A673 (cell line): ENCODE data around the gene SZRD1. TPM values are rescaled to one million over a fixed set of nuclear protein-coding genes. Genes with fewer than 3 reads are reported as not detected.
A peak's percentile ranks its signal among the peaks of the same experiment; 100 is the strongest.

ENCODE experiments used
- BruUV-seq: library from RNA; stranded (reverse); fragments of 400-500 nt; replicated peaks from 2 replicates; lab custom pipeline; 2021; lab: Mats Ljungman, UMichigan
- CTCF ChIA-PET: fragments of 300-600 bp; sonication (Branson Sonifier 250); formaldehyde crosslinking; loops from one replicate; lab custom pipeline; 2022; ENCODE audit warnings: antibody characterized with exemption; lab: Charles Lee
- POLR2A ChIA-PET: fragments of 300-600 bp; sonication (Branson Sonifier 250); formaldehyde crosslinking; loops from one replicate; lab custom pipeline; 2022; ENCODE audit warnings: antibody characterized with exemption; ENCODE audit not compliant: low non-redundant PET; lab: Charles Lee
- DNase-seq: peaks from one replicate; pipeline ENCODE4 v3.0.0-alpha.2; 2015; ENCODE audit warnings: low spot score
- H3K27ac ChIP-seq: fragments of 200-600 bp; sonication (generic); 2 replicates; pipeline ENCODE4 v1.5.1; 2016; ENCODE audit warnings: mixed run types, low read depth, mild to moderate bottlenecking, mixed read lengths, antibody characterized with exemption, low read length; ENCODE audit not compliant: poor library complexity, severe bottlenecking
- H3K27me3 ChIP-seq: fragments of 200-600 bp; sonication (generic); replicated peaks from 2 replicates; pipeline ENCODE4 v1.6.1; 2017; ENCODE audit warnings: mixed run types, low read depth, mild to moderate bottlenecking, mixed read lengths, antibody characterized with exemption, low read length; ENCODE audit not compliant: insufficient read depth, poor library complexity
- H3K36me3 ChIP-seq: fragments of 200-600 bp; sonication (generic); 2 replicates; pipeline ENCODE4 v1.6.1; 2016; ENCODE audit warnings: mixed run types, mild to moderate bottlenecking, mixed read lengths, antibody characterized with exemption, low read length; ENCODE audit not compliant: insufficient read depth, poor library complexity, severe bottlenecking
- H3K4me1 ChIP-seq: fragments of 200-600 bp; sonication (generic); 2 replicates; pipeline ENCODE4 v1.6.1; 2017; ENCODE audit warnings: mixed run types, mild to moderate bottlenecking, mixed read lengths, antibody characterized with exemption, low read length; ENCODE audit not compliant: insufficient read depth, poor library complexity, severe bottlenecking
- H3K4me3 ChIP-seq: fragments of 200-600 bp; sonication (generic); 2 replicates; pipeline ENCODE4 v1.5.1; 2016; ENCODE audit warnings: low read depth, mixed run types, mild to moderate bottlenecking, mixed read lengths, low read length; ENCODE audit not compliant: poor library complexity, severe bottlenecking
- H3K9me3 ChIP-seq: fragments of 200-600 bp; sonication (generic); 2 replicates; pipeline ENCODE4 v1.6.1; 2016; ENCODE audit warnings: mixed run types, low read depth, mild to moderate bottlenecking, mixed read lengths, antibody characterized with exemption, low read length; ENCODE audit not compliant: poor library complexity, severe bottlenecking
- EZH2 ChIP-seq: fragments of 200-600 bp; sonication (generic); IDR thresholded peaks from 2 replicates; pipeline ENCODE4 v1.6.1; 2017; ENCODE audit warnings: borderline replicate concordance, low read depth, mild to moderate bottlenecking, mixed read lengths, antibody characterized with exemption, low read length; ENCODE audit not compliant: poor library complexity, severe bottlenecking
- intact Hi-C: fragments of 100-400 bp; cut with micrococcal nuclease; formaldehyde crosslinking; loops from one replicate; pipeline ENCODE4 v1.10.0; 2022; ENCODE audit not compliant: unreplicated experiment
- total RNA-seq: library from RNA; stranded (reverse); gene quantifications from 2 replicates; pipeline ENCODE4 v1.2.3, GENCODE V29; 2021
- TF ChIP-seq, protein P1 (sequence below): fragments of 300-800, 200-600 bp; sonication (generic); conservative IDR thresholded peaks from 2 replicates; pipeline ENCODE4 v1.5.1; 2017; ENCODE audit warnings: low read depth, mild to moderate bottlenecking, antibody characterized with exemption, low read length, moderate library complexity, mixed read lengths

SZRD1 gene
- total RNA-seq, 1 experiment from 2014 or later, result 187 TPM

GRCh38 chr1:16392740-16393569 lies 25.9 kb downstream of the SZRD1 start:
- DNase-seq, result no peak
- no TSS peak for BruUV-seq
- no peaks in the 10 kb centered on the region for H3K9me3 ChIP-seq
- peak overlapping the region; percentile 23 for H3K27ac ChIP-seq
- intact Hi-C loops, result no loop called here
- no peaks in the 10 kb centered on the region for H3K27me3 ChIP-seq
- TF ChIP-seq, protein P1, sequence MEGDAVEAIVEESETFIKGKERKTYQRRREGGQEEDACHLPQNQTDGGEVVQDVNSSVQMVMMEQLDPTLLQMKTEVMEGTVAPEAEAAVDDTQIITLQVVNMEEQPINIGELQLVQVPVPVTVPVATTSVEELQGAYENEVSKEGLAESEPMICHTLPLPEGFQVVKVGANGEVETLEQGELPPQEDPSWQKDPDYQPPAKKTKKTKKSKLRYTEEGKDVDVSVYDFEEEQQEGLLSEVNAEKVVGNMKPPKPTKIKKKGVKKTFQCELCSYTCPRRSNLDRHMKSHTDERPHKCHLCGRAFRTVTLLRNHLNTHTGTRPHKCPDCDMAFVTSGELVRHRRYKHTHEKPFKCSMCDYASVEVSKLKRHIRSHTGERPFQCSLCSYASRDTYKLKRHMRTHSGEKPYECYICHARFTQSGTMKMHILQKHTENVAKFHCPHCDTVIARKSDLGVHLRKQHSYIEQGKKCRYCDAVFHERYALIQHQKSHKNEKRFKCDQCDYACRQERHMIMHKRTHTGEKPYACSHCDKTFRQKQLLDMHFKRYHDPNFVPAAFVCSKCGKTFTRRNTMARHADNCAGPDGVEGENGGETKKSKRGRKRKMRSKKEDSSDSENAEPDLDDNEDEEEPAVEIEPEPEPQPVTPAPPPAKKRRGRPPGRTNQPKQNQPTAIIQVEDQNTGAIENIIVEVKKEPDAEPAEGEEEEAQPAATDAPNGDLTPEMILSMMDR, result no peak
- no peak for TF ChIP-seq EZH2
- POLR2A ChIA-PET, result interaction anchor here (0.6 kb wide), 1 partner anchor 10 kb away, joined by 3 read pairs; no protein-coding TSS in a partner anchor
- peaks cover 28% of the 10 kb centered on the region for H3K36me3 ChIP-seq
- H3K4me3 ChIP-seq, result no peak overlapping the region
- H3K4me1 ChIP-seq, result no peaks in the 10 kb centered on the region
- CTCF ChIA-PET, result no interaction called here

GRCh38 chr1:16393570-16394521 lies 26.8 kb downstream of the SZRD1 start:
- DNase-seq, result no peak
- Histone ChIP-seq H3K27me3 (no peaks in the 10 kb centered on the region), H3K9me3 (no peaks in the 10 kb centered on the region), H3K36me3 (peaks cover 28% of the 10 kb centered on the region), H3K27ac (no peak overlapping the region), H3K4me1 (no peaks in the 10 kb centered on the region), H3K4me3 (no peak overlapping the region)
- no TSS peak for BruUV-seq
- ChIA-PET POLR2A (interaction anchor here (0.6 kb wide), 1 partner anchor 11 kb away, joined by 3 read pairs; no protein-coding TSS in a partner anchor), CTCF (no interaction called here)
- intact Hi-C loops, result no loop called here
- TF ChIP-seq EZH2, result no peak
- TF ChIP-seq, protein P1, result 0 out of 2 replicates have a peak, but pooled peaks have one; percentile 13

DNA sequence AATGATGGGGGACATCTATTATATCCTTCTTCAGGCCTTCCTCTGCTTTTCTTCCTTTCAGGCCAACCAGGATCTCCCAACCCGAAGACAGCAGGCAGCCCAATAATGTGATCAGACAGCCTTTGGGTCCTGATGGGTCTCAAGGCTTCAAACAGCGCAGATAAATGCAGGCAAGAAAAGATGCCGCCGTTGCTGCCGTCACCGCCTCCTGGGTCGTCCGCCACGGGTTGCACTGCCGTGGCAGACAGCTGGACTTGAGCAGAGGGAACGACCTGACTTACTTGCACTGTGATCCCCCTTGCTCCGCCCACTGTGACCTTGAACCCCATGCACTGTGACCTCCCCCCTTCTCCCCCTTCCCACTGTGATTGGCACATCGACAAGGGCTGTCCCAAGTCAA lies 27.9 kb downstream of the SZRD1 start:
- POLR2A ChIA-PET, result no interaction called here
- CTCF ChIA-PET, result no interaction called here

More for the DNA sequence above, 27.9 kb downstream of the SZRD1 start:
- Histone ChIP-seq H3K36me3 (peaks cover 34% of the 10 kb centered on the region), H3K4me3 (no peak overlapping the region), H3K4me1 (no peaks in the 10 kb centered on the region), H3K9me3 (no peaks in the 10 kb centered on the region), H3K27ac (no peak overlapping the region), H3K27me3 (no peaks in the 10 kb centered on the region)
- intact Hi-C loops, result no loop called here
- DNase-seq, result no peak
- no TSS peak for BruUV-seq
- TF ChIP-seq, protein P1, result no peak
- no peak for TF ChIP-seq EZH2
